Glutamatergic neuron (in vitro differentiated cells): ENCODE measurements around the gene RALGPS1. TPM values are rescaled to one million over a fixed set of nuclear protein-coding genes. Genes with fewer than 3 reads are reported as not detected.

ENCODE experiments used
- DNase-seq: peaks from one replicate; pipeline ENCODE4 v3.0.0; 2022
- H3K27ac Mint-ChIP-seq: one replicate; pipeline ENCODE4 v1.8.0; 2020; ENCODE audit warnings: mild to moderate bottlenecking, mixed read lengths, inconsistent platforms; ENCODE audit not compliant: unreplicated experiment
- H3K27me3 Mint-ChIP-seq: one replicate; pipeline ENCODE4 v1.8.0; 2020; ENCODE audit warnings: mild to moderate bottlenecking, moderate library complexity, mixed read lengths, inconsistent platforms; ENCODE audit not compliant: unreplicated experiment
- H3K36me3 Mint-ChIP-seq: one replicate; pipeline ENCODE4 v1.8.0; 2020; ENCODE audit warnings: mild to moderate bottlenecking, mixed read lengths, inconsistent platforms; ENCODE audit not compliant: unreplicated experiment
- H3K4me1 Mint-ChIP-seq: one replicate; pipeline ENCODE4 v1.8.0; 2020; ENCODE audit warnings: mild to moderate bottlenecking, low read depth, mixed read lengths, inconsistent platforms; ENCODE audit not compliant: unreplicated experiment
- H3K4me3 Mint-ChIP-seq: one replicate; pipeline ENCODE4 v1.8.0; 2020; ENCODE audit warnings: mild to moderate bottlenecking, mixed read lengths, inconsistent platforms; ENCODE audit not compliant: unreplicated experiment
- H3K9me3 Mint-ChIP-seq: one replicate; pipeline ENCODE4 v1.8.0; 2020; ENCODE audit warnings: mild to moderate bottlenecking, moderate library complexity, mixed read lengths, inconsistent platforms; ENCODE audit not compliant: unreplicated experiment
- total RNA-seq: library from RNA; stranded (reverse); fragmentation: NEBNext Ultra II Directional; extraction: Animal tissue kit (Norgen Biotek cat#: 25700); gene quantifications from one replicate; pipeline ENCODE4 v1.2.1, GENCODE V29; 2021; ENCODE audit not compliant: unreplicated experiment
- TF ChIP-seq, protein P1 (sequence below): fragments of 200-600 bp; sonication (generic); IDR thresholded peaks from one replicate; pipeline ENCODE4 v1.5.0; 2021; ENCODE audit not compliant: partially characterized antibody, unreplicated experiment

Gene RALGPS1
- total RNA-seq, 1 donor from 2014 or later = 23.8 TPM

DNA sequence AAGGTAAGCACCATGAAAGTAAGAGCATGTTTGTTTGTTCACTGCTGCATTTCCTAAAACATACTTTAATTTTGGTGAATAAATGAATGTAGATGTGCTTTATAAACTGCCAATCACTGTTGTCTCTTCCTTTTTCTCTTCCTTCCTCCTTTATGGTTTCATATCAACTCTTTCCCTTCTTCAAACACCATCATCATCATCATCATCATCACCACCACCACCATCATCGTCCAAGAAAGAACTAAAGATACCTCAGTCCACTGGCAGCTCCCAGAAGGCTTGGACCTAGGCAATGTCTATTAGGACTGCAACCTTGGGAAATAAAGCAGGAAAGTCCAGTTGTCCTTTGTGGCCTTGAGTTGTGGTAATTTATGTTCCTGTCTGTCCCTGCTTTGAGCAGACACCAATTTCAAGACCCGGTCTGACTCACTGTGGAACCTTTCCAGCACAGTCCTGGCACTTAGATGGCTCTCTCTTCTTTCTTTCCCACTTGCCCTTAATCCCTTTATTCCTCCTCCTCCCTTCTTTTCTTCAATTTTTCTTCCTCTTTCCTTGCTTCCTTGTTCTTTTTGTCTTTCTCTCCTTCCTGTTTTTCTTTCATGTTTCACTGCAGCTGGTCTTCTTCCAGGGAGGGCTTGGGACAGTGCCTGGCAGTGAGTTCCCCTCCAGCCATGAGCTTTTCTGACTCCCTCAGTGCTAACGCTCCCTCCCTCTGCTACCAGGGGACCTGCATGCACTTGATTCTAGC lies 108.5 kb downstream of the RALGPS1 start:
- Mint-ChIP-seq H3K27ac (peak overlapping the region; percentile 80), H3K4me1 (peaks cover 21% of the 10 kb centered on the region), H3K9me3 (peaks cover 4% of the 10 kb centered on the region), H3K27me3 (peaks cover 2% of the 10 kb centered on the region), H3K4me3 (no peak overlapping the region), H3K36me3 (no peaks in the 10 kb centered on the region)
- DNase-seq = no peak
- TF ChIP-seq, protein P1, sequence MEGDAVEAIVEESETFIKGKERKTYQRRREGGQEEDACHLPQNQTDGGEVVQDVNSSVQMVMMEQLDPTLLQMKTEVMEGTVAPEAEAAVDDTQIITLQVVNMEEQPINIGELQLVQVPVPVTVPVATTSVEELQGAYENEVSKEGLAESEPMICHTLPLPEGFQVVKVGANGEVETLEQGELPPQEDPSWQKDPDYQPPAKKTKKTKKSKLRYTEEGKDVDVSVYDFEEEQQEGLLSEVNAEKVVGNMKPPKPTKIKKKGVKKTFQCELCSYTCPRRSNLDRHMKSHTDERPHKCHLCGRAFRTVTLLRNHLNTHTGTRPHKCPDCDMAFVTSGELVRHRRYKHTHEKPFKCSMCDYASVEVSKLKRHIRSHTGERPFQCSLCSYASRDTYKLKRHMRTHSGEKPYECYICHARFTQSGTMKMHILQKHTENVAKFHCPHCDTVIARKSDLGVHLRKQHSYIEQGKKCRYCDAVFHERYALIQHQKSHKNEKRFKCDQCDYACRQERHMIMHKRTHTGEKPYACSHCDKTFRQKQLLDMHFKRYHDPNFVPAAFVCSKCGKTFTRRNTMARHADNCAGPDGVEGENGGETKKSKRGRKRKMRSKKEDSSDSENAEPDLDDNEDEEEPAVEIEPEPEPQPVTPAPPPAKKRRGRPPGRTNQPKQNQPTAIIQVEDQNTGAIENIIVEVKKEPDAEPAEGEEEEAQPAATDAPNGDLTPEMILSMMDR = no peak

DNA sequence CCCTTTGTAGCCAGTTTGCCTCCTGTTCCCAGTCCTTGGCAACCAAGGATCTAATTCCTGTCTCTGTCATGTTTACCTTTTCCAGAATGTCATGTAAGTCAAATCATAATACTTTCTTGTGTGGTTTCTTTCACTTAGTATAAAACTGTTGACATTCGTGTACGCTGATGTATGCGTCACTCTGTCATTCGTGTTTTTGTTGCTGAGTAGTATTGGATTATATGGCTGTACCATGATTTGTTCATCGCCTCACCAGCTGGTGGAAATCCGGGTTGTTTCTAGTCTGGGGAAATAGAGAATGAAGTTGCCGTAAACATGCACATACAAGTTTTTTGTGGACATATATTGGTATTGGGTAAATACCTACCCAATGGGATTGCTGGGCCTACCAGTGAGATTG lies 110.5 kb downstream of the RALGPS1 start:
- peaks cover 21% of the 10 kb centered on the region for H3K4me1 Mint-ChIP-seq
- no peaks in the 10 kb centered on the region for H3K36me3 Mint-ChIP-seq
- no peak overlapping the region for H3K27ac Mint-ChIP-seq
- peaks cover 2% of the 10 kb centered on the region for H3K27me3 Mint-ChIP-seq
- TF ChIP-seq, protein P1 = no peak
- DNase-seq = no peak
- H3K9me3 Mint-ChIP-seq = peaks cover 5% of the 10 kb centered on the region
- H3K4me3 Mint-ChIP-seq = no peak overlapping the region

DNA sequence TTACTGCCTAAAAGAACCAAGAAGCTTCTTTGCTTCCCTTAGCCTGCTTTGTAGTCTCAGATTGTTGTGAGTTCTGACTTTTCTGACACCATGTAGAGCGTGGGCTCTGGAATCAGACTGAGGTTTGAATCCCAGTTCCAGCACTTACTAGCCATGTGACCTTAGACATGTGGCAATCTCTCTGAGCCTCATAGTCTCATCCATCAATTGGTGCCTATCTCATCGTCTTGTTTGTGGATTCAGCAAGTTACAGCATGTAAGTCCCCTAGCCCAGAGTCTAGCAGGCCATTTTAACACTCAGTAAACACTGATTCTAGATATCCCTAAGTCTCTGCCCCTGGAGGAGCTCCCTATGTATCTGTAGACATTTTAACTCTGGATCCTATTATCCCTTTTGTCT lies 113.1 kb downstream of the RALGPS1 start:
- Mint-ChIP-seq H3K4me3 (no peak overlapping the region), H3K27me3 (no peaks in the 10 kb centered on the region), H3K4me1 (peaks cover 11% of the 10 kb centered on the region), H3K9me3 (peaks cover 5% of the 10 kb centered on the region), H3K36me3 (no peaks in the 10 kb centered on the region), H3K27ac (no peak overlapping the region)
- DNase-seq = no peak
- TF ChIP-seq, protein P1 = no peak

DNA sequence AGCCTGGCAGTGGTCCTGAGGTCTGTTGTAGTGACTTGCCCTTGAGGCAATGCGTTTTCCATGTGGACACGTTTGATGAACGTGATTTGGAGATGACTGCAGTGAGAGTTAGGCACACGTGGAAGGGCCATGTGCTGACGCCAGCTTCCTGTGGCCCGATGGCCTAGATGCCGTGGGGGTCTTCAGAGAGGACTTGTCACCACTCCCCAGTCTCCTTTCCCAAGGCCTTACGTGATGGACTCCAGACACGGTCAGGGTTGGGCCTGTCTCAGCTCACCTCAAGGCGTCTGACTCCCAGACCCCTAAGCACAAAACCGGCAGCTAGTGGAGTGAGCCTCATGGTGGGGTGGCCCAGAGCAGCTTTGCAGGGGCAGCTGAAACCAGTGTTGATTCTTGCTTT lies 115.0 kb downstream of the RALGPS1 start:
- Mint-ChIP-seq H3K4me1 (peaks cover 5% of the 10 kb centered on the region), H3K4me3 (no peak overlapping the region), H3K36me3 (no peaks in the 10 kb centered on the region), H3K27me3 (no peaks in the 10 kb centered on the region), H3K9me3 (peaks cover 3% of the 10 kb centered on the region), H3K27ac (no peak overlapping the region)
- TF ChIP-seq, protein P1 = no peak
- no peak for DNase-seq
